GM12892 (cell line): ENCODE results near the gene SLC44A1.
"Not testable (repeated sequence)": the region's sequence is repeated elsewhere in the genome, so short reads cannot be mapped to it uniquely, and the experiment has no call there.

Experiments
- POLR2A ChIP-seq: IDR thresholded peaks from 2 replicates; pipeline ENCODE4 v1.6.1; 2011; ENCODE audit warnings: low read depth, low read length, control low read depth
- POLR2AphosphoS5 ChIP-seq: IDR thresholded peaks from 2 replicates; pipeline ENCODE4 v1.6.1; 2011; ENCODE audit warnings: low read depth, low read length, control low read depth
- TAF1 ChIP-seq: IDR thresholded peaks from 2 replicates; pipeline ENCODE4 v1.6.1; 2011; ENCODE audit warnings: low read depth, mild to moderate bottlenecking, control low read depth, low read length, borderline replicate concordance

DNA sequence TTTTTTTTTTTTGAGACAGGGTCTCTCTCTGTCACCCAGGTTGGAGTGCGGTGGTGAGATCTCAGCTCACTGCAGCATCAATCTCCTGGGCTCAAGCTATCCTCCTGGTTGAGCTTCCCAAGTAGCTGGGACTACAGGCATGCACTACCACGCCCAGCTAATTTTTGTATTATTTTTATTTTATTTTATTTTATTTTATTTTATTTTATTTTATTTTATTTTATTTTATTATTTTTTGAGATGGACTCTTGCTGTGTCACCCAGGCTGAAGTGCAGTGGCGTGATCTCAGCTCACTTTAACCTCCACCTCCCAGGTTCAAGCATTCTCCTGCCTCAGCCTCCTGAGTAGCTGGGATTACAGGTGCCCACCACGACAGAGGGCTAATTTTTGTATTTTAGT, 12.1 kb downstream of the SLC44A1 start:
- not testable (repeated sequence) for TF ChIP-seq POLR2A, POLR2AphosphoS5, TAF1
